Ishikawa (cell line): Measurements from ENCODE around the gene DLEC1.

Experiments
- CEBPB ChIP-seq: IDR thresholded peaks from 2 replicates; pipeline ENCODE4 v1.6.1; 2012
- EGR1 ChIP-seq: IDR thresholded peaks from 2 replicates; pipeline ENCODE4 v1.6.1; 2012
- EP300 ChIP-seq: IDR thresholded peaks from 2 replicates; pipeline ENCODE4 v1.6.1; 2012; ENCODE audit warnings: borderline replicate concordance
- FOXM1 ChIP-seq: IDR thresholded peaks from 2 replicates; pipeline ENCODE4 v1.6.1; 2012; ENCODE audit warnings: low read depth, borderline replicate concordance
- MAX ChIP-seq: IDR thresholded peaks from 2 replicates; pipeline ENCODE4 v1.6.1; 2012
- NFIC ChIP-seq: IDR thresholded peaks from 2 replicates; pipeline ENCODE4 v1.6.1; 2012
- RAD21 ChIP-seq: IDR thresholded peaks from 2 replicates; pipeline ENCODE4 v1.6.1; 2012; ENCODE audit warnings: low read depth
- REST ChIP-seq: IDR thresholded peaks from 2 replicates; pipeline ENCODE4 v1.6.1; 2012; ENCODE audit warnings: low read depth, mild to moderate bottlenecking
- TEAD4 ChIP-seq: IDR thresholded peaks from 2 replicates; pipeline ENCODE4 v1.6.1; 2012
- ZBTB7A ChIP-seq: IDR thresholded peaks from 2 replicates; pipeline ENCODE4 v1.6.1; 2012; ENCODE audit warnings: low read depth

DNA sequence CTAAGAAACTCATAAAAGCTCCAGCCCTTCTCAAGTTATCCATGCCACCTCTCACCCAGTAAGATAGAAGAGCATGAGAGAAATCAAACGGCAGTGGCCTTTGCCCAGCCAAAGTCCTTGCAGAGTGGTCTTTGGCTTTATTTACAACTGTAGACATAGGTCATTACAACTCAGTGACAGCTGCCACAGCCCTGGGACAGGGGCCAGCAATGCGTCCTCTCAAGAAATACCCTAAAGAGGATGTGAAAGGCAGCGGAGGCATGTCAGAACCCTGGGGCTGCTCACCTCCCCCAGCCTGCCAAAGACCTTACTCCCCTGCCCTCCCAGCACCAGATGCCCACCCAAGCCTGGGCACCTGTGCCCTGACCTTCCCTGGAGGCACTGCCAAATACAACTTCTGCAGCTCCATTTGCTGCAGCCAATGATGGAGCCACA, 91.6 kb downstream of the DLEC1 start:
- TF ChIP-seq NFIC: no peak
- TF ChIP-seq EP300: no peak
- no peak for TF ChIP-seq TEAD4
- no peak for TF ChIP-seq REST
- no peak for TF ChIP-seq CEBPB
- no peak for TF ChIP-seq RAD21
- TF ChIP-seq EGR1: no peak
- no peak for TF ChIP-seq FOXM1
- no peak for TF ChIP-seq MAX
- no peak for TF ChIP-seq ZBTB7A
